Stimulated activated CD4-positive, alpha-beta T cell treated with anti-CD3 and anti-CD28 coated beads, Interleukin-12 subunit alpha, Interleukin-12 subunit beta, amount 100 ng/mL, for 24 hours (primary cell): Measurements from ENCODE around the gene DDX49.
"Not testable (repeated sequence)": the region's sequence is repeated elsewhere in the genome, so short reads cannot be mapped to it uniquely, and the experiment has no call there.

Experiments used
- DNase-seq, 2 experiments: peaks; one replicate each; pipeline ENCODE4 v3.0.0-alpha.2; 2020; ENCODE audit warnings: low read depth in 2 of 2

Gene DDX49

DNA sequence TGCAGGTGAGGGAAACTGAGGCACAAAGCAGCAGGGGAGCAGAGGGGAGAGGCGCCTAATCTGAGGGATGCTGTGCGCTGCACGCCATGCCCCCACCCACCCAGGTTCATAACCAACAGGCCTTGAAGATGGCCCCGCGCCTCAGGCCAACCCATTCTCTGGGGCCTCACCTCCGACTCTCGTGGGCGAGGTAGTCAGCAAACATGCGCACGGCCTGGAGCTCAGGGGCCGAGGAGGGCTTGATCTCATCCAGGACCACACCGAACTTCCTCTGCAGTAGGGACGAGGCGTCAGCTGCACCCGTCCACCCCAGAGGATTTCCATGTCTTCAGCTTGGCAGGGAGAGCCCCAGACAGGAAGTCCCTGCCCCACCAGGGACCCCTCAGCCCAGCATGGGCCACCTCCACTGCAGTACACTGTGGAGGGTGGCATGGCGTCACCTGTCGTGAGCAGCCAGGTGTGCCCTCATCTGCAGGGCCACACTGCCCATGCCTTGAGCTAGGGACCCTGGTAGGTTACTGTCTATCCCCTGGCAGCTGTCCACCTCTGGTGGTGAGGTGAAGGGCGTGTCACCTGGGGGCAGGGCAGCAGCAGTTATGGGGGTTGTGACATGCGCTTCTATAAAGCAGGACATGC, 8.6 kb upstream of the DDX49 start:
- no peak for DNase-seq

DNA sequence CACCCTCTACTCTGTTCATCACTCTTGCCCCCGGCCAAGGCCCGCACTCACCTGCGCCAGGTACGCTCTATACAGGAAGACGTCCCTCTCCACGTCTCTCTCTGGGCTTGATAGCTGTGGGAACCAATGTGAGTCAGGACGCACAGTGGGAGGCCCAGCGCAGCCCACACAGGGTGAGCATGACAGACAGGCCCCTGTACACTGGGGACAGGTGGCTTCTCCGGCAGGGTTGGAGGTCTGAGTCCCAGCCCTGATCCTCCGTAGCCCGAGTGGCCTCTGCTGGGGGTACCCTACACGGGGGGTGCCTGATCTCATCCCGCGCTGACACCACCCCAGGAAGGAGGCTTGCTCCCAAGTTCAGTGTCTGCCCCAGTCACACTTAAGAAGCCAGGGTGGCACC, 6.6 kb upstream of the DDX49 start:
- no peak for DNase-seq

DNA sequence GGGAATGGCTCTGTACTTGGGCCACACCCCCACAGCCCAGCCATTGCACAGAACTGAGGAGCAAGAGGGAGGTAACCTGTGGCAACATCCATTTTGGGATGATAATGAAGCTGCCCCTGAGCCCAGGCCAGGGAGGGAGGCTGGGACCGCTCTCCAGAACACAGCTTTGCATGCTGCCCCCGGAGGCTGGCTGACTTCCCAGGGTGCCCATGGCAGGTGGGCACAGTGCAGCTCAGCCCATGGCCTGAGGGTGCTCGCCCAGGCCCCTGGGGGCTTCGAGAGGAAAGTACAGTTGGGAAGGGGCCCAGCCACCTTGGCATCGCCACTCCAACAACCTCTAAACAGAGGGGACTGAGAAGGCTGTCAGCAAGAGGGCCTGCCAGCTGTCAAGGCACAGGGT, 6.0 kb upstream of the DDX49 start:
- DNase-seq, result no peak

DNA sequence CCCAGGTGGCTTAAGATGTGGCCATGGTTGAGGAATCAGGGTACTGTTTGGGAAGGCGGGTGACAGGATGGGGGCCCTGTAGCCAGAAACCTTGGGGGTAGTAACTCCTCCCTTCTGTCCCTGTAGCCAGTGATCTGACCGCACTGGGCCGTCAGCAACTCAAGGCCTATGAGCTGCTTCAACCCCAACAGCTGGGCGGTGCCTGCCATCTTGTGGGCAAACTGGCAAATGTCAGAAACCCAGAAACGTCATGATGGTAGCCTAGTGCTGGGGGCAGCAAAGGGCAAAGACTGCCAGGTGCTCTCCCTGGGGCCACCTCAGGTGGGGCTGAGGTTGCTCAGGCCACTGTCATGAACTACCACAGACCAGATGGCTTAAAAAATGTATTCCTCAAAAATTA, 3.9 kb upstream of the DDX49 start:
- no peak for DNase-seq

DNA sequence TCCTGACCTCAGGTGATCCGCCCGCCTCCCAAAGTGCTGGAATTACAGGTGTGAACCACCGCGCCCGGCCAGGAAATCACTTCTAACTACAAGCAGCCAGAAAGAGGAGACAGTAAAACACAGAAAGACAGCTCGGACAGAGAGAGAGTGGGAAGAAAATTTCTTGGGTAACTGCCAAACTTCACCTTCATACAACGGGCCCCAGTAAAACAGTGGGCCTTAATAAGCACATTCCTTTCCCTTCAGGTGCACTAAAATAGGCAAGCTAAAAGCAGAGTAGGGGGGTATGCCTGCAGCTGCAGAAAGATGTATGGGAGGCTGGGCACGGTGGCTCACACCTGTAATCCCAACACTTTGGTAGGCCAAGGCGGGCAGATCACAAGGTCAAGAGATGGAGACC, 1.9 kb upstream of the DDX49 start:
- DNase-seq, result not testable (repeated sequence)

DNA sequence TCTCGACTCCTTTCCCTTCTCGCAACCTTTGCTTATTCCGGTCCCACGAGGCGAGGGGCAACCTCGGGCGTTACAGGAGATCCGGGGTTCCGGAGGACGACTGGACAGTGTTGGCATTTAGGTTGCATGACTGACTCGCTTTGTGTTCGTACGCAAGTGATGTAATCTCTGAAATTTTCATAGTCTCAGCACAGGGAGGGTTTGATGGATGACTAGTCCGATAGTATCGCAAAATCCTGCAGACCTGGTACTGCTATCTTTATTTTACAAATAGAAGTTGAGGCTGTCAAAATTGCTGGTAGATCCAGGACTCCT, 342 bp downstream of the DDX49 start:
- DNase-seq, result no peak

DNA sequence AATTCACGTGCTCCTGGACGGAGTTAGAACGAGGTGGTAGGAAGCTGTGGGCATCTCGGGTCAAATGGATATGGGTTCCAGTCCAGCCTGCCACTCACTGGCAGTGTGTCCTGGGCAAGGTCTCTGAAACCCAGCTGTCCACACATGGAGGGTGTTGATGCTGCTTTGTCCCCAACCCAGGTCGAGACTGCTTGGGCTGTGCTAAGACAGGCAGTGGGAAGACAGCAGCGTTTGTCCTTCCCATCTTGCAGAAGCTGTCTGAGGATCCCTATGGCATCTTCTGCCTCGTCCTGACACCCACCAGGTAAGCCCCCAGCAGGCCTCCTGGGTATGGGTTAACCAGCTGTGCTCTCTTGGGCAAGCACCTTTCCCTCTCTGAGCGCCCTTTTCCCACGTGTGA, 885 bp downstream of the DDX49 start:
- no peak for DNase-seq

DNA sequence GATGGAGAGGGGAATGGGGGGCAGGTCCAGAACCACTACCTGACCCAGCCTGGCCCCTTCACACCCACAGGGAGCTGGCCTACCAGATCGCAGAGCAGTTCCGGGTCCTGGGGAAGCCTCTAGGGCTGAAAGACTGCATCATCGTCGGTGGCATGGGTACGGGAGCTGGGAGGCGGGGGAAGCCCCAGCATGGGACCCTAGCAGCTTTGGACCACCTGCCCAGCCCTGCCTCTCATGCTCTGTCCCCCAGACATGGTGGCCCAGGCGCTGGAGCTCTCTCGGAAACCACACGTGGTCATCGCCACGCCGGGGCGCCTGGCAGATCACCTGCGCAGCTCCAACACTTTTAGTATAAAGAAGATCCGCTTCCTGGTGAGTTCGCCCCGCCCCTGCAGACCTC, 2.1 kb downstream of the DDX49 start:
- DNase-seq, result no peak

DNA sequence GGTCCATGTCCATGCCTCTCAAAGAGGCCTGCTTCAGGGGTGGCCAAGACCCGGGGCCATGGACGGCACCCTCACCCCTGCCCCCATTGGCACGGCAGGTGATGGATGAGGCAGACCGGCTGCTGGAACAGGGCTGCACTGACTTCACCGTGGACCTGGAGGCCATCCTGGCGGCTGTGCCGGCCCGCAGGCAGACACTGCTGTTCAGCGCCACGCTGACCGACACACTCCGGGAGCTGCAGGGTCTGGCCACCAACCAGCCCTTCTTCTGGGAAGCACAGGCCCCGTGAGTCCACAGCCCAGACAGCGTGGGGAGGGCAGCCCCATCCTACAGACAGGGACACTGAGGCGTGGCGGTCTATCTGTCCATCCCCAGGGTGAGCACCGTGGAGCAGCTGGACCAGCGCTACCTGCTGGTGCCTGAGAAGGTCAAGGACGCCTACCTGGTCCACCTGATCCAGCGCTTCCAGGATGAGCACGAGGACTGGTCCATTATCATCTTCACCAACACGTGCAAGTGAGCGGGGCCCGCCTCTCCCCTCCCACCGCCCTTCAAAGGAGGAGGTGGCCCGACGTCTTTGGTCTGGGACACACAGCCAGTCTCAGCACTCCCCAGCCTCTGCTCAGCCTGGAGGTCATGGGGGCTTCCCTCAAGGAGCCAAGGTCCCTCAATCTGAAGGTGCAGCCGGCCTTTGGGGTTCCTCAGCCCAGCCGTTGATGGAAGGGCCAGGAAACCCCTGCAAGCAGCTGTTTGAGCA, 2.9 kb downstream of the DDX49 start:
- DNase-seq, result no peak

DNA sequence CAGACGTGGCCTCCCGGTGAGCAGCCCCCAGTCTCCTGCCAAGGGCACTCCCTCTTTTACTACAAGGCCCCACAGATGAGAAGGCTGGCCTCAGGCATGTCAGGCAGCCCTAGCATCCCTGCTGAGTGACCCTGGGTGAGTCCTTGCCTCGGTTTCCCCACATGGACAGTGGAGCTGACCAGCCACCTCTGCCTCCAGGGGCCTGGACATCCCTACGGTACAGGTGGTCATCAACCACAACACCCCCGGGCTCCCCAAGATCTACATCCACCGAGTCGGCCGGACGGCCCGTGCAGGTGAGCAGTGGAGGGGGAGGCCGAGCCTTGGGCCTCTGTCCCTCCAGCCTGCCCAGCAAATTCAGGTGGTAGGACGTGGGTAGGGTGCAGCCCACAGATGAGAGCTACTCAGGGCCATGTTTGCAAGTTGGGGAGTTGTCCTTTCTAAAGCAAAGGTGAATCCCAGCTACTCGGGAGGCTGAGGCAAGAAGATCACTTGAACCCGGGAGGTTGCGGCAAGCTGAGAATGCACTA, 5.2 kb downstream of the DDX49 start:
- no peak for DNase-seq

DNA sequence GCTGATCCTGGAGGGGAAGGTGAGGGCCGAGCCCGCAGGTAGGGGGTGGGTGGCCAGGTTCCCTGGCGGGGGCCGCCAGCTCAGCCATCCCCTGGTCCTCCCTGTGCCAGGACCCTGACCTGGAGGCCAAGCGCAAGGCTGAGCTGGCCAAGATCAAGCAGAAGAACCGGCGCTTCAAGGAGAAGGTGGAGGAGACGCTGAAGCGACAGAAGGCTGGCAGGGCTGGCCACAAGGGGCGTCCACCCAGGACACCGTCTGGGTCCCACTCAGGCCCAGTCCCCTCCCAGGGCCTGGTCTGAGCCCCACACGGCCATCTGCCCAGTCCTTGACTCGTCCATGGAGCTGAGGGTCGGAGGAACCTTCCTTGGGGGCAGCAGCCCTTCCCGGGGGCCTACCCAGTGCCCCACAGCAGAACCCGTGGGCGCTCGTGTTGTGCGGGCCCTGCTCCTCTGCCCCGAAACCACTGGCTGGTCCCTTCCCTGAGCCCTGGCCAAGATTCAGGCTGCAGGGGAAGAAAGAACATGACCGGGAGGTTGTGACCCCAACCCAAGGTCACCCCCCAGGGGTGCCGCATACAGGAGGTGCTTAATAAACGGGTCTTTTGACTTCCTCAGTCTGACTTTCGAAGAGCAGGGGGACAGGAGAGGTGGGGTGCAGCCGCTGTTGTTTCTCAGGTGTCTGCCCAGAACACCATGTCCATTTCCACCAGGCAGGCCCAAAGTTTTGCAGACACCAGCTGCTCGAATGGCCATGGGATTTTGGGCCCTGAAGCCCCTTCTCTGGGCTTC, 8.7 kb downstream of the DDX49 start:
- no peak for DNase-seq

DNA sequence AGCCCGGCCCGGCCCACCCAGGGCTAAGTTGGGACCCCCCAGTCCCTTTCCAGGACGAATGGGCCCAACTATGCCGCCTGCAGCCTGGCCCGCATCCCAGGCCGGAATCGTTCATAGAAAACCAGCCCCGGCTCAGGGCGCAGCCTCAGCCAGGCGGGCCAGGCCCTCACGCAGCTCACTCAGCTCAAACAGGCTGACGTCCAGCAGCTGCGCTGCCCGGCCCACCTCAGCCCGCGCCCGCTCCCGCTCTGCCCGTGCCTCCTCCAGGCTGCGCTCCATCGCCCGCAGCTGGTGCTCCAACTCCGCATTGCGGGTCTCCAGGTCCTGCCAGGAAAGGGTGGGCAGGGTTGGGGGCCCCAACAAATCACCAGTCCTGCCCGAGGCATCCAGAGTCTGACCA, 9.8 kb downstream of the DDX49 start:
- DNase-seq, result no peak

DNA sequence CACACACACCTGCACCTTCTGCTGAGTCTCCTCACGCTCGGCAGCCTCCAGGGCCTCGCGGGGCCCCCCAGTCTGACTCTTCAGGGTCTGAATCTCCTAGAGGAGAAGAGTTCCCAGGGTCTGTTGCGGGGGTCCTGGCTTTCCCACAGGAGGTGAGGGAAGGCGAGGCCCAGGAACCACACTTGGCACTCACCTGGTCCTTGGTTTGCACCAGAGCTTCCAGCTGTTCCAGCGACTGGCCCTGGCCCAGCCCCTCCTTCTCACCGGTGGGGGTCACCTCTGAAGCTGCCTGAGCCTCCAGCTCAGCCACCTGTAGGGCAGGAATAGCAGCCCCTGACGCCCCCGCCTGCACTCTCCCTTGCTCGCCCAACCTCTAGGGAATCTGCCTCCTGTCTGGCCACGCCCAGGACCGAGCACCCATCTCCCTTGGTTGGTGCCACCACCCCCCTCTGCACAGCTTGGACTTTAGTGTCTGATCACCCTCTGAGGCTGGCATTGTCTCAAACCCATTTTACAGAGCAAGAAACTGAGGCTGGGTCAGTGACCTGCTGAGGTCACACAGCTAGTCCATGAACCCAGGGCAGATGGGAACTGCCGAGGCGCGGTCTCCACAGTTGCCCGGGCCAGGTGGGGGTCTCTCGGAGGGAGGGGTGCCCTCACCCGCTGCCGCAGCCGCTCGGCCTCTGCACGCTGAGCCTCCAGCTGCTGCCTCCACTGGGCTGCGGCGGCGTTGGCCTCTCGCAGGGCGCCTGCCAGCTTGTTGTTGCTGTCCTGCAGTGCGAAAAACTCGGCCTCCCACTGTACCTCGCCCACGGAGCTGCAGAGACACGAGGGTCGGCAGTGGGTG, 12.0 kb downstream of the DDX49 start:
- DNase-seq, result no peak

DNA sequence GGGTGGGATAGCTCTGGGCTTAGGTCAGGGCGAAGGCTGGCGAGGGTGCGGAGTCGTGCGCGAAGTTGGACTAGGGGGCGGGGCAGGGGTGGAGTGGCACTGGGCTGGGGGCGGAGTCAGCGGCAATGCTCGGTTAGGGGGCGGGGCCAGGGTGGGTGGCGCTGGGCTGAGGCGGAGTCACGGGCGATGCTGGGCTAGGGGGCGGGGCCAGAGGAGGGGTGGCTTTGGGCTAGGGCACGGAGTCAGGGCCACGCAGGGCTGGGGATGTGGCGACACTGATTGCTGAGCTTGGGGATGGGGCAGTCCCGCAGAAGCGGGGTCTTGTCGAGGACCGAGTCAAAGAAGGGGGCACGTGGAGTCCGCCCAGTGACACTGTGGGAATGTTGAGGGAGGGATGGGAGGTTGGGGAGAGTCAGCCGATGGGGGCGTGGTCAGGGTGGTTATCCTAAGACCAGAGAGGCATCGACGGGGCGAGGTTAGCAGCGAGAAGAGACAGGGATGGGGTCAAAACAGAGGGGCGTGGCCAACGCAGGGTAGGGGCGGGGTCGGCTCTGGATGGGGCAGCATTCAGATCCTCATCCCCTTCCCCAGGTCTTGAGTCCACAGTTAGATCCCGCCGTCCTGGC, 12.8 kb downstream of the DDX49 start:
- DNase-seq, result peak; percentile 67 to 86

DNA sequence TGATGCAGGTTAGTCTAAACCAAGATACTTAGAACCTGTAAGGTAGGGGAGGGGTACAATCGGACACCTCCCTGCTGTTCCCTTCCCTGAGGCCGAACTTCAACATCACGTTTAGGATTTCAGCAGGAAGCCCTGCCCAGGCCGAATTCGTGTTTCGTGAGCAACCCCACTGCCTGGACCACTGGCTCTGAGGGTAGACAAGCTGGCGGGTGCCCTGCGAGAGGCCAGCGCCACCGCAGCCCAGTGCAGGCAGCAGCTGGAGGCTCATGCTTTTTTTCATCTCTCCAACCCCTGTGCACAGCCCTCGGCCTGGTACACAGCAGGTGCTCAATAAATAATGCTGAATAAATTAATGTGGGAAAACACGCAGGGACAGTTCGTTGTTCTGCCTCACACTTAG, 13.8 kb downstream of the DDX49 start:
- no peak for DNase-seq

DNA sequence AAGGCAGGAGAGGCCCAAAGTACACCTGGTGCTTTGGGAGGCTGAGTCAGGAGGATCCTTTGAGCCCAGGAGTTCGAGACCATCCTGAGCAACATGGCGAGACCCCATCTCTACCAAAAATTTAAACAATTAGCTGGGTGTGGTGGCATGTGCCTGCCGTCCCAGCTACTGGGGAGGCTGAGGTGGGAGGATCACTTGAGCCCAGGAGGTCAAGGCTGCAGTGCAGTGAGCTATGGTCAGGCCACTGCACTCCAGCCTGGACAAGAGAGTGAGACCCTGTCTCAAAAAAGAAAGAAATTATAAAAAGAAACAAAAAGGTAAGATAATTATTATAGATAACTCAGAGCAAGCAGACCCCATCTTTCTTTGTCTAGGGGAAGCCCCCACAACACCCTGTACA, 19.6 kb downstream of the DDX49 start:
- no peak for DNase-seq

DNA sequence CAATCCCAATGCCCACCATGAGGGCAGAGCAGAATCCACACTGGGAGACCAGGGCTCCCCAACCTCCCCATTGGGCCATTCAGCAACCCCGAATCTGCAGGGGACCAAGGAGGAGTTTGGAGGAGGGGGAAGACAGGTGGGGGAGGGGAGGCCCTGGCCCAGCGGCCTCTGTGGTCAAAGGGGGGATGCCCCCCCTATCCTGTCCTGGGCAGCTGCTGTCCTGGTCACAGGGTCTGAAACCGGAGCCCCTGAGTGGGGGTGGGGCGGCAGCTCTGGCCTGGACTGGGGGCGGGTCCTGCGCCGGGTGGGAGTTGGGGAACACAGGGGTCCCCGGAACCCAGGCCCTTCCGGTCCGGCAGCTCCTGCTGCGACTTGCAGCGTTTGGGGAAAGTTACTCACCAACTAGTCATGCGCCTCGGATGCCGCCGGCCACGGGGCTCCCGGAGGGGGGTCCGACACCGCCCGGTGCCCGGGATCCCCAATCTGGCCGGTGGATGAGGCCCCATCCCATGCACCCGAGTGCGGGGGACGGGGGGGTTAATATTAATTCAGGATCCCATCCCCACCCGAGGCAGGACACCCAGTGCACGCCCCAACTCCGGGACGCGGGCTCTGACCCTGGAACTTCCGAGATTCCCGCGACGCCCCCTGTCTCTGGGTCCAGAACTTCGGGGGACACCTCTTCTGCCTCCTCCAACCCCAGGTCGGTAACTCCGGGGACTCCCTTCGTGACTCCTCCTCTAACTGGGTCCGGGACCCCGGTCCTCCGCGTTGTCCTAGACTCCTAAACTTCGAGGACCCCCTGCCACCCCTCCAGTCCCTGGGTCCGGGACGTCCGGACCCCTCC, 20.6 kb downstream of the DDX49 start:
- DNase-seq, result no peak

DNA sequence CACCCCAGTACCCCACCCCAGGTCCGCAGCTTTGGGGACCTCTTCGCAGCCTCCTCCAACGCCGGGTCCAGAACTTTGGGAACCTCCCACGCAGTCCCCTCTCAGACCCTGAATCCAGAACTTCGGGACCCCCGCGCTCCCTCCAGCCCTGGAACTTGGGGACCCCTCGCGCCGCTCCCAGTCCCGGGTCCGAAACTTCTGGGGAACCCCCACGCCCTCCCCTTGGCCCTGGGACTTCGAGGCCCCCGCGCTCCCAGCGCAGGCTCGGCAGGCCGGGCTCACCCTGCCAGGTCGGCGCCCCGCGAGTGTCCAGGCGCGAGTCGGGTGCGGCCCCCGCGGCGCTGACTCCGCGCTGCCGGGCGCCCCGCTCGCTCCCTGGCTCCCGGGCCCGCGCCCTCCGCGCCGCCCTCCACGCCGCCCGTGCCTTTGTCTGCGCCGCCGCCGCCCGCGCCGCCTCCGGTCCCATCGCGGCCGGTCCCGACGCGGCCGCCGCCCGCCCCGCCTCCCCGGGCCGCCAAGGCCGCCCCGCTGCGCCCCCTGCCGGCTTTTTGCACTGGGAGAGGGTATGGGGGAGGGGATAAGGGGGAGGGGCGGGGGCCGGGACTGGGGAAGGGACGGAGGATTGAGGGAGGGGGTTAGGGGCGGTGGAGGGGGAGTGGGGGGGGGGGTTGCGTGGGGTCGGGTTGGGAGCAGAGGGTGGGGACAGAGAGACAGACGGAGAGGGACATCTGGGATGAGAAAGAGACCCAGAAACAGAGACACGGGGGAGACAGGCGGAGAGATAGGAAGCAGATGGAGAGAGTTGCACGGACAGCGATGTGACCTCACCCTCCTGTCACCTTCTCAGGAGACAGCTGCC, 21.5 kb downstream of the DDX49 start, which contains the start of gene HOMER3:
Gene HOMER3, minus strand, starts transcription at position 449 of the 859 bp plus-strand sequence. CDS start 2,235 bp downstream, outside the sequence.
- peak; percentile 33 to 69 for DNase-seq

DNA sequence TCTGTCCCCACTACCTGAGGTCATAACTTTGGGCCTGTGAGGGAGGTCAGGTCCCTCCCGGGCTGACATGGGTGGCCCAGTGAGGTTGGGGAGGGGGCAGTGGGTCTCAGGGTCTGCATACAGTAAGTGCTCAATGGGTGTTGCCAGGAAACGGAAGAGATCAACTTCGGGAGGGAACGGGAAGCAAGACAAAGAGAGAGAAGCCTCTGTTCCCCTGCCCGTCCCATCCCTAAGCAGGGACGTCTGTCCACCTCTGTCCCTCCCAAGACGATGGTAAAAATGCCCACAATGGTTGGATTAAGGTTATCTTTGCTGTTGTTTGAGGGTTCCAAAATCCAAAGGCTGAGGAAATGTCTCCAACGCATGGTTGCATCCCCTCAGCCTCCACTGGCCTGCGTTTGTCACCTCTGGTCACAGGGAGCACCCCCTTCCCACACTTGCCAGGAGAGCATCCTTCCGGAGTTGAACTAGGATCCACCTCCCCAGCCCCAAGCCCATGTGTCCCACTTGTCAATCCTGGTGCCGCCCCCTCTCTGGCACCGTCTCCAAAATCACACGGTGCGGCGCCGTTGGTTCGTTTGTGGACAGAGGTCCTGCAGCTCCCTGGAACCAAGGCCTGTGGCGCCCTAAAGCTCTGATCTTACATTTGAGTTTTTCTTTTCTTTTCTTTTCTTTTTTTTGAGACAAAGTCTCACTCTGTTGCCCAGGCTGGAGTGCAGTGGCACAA, 22.3 kb downstream of the DDX49 start:
- DNase-seq, result no peak
